Fibroblast of peridontal ligament (primary cell): ENCODE results near the gene WIZ.
"Not testable (repeated sequence)": the region's sequence is repeated elsewhere in the genome, so short reads cannot be mapped to it uniquely, and the experiment has no call there.

Source experiments
- DNase-seq: peaks from one replicate; pipeline ENCODE4 v3.0.0-alpha.2; 2010; ENCODE audit errors: extremely low read depth

Gene WIZ

DNA sequence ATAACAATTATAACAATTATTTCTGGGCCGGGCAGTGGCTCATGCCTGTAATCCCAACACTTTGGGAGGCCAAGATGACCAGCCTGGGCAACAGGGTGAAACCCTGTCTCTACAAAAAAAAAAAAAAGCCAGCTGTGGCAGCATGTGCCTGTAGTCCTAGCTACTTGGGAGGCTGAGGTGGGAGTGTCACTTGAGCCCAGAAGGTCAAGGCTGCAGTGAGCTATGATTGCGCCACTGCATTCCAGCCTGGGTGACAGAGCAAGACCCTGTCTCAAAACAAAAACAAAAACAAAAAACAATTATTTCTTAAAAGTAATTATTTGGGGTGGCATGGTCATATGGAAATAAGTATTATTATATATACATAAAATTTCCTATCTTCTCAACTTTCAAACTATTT is 38.4 kb downstream of the WIZ start:
- not testable (repeated sequence) for DNase-seq

GRCh38 chr19:15404780-15405211 is 45.0 kb downstream of the WIZ start:
- DNase-seq = no peak

DNA sequence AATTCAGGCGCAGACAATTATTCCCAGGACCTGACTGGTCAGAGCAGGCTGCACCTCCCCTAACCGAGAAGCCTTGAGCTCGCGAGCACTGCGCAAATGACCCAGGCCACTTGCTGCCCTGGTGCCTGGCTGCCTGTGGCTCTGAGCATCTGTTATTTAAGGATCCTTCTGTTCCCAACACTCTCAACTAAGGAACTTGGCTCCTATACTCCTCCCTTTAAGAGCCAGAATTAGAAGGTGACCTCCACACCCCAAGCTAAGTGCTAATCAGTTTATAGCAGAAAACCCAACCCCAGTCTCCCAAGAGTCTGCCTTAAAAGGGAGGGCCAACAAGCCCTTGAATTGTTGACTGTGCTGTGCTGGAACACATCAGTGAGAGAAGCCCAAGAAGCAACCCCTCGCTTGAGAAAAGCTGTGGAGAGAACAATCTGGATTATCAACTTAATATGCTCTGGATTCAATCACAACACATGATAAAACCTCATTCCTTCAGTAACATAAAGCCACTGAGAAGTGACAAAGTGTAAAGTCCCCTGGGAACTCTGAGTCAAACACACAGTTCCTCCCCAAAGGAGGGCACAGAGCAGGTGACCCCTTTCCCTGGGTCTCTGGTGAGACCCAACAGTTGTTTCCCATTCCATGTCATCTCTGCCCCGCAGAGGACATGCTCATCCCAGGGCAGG is 45.5 kb downstream of the WIZ start:
- DNase-seq = no peak

GRCh38 chr19:15403151-15403531 is 46.6 kb downstream of the WIZ start:
- DNase-seq = no peak

- DNase-seq = no peak
These were observed 47.2 kb downstream of the WIZ start for GRCh38 chr19:15402411-15403150.

GRCh38 chr19:15401397-15401710 is 48.4 kb downstream of the WIZ start:
- no peak for DNase-seq

GRCh38 chr19:15400521-15401396 is 49.0 kb downstream of the WIZ start:
- no peak for DNase-seq

- DNase-seq = no peak
These were observed 50.1 kb downstream of the WIZ start for GRCh38 chr19:15399635-15400034.

DNA sequence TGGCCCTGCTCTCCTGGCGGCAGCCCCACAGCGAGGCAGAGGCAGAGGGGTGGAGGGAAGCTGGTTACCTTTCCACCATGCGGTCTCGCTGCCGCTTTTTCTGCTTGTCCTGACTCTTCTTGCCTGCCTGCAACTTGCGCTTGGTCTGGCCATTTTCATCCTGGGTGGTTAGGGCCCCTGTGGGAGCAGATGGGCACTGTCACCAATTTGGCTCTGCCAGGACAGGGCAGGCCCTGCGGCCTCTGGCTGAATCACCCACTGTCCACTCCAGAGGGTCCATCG is 50.6 kb downstream of the WIZ start:
- no peak for DNase-seq

GRCh38 chr19:15398501-15399233 is 51.1 kb downstream of the WIZ start:
- DNase-seq = no peak

GRCh38 chr19:15397782-15398181 is 52.0 kb downstream of the WIZ start:
- no peak for DNase-seq

DNA sequence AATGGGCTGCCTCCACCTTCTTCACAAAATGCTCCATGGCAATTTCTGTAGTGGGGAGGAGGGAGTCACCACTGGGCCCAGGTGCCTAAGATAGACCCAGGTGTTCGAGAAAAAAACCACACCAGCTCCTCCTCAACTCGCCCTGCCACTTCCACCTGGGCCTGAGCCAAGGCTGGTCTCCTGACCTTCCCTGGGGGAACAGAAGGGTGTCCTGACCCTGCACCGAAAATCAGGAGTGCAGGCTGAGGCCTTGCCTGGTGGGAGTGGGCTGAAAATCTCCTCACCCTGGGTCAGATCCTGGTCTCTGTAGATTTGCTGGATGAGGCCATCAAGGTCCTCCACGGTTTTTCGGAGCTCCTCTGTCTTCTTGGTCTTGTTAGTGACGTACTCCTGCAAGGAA is 52.5 kb downstream of the WIZ start:
- no peak for DNase-seq

DNA sequence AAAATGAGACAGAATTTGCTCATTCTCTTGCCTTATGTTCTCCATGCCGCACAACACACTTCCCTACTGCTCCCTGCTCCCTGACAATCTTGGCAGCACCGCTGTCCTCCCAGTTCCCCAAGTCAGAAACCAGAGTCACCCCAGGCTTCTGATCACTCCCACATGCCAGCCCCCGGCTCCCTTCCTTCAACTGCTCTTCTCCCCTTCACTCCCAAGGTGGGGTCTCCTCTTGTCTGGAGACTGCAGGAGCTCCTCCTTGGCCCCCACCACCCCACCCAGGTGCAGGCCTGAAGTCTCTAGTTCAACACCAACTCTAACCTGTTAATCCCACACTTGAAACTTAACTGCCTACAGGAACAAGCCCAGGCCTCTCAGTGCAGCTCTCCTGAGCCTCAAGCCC is 53.3 kb downstream of the WIZ start:
- no peak for DNase-seq

DNA sequence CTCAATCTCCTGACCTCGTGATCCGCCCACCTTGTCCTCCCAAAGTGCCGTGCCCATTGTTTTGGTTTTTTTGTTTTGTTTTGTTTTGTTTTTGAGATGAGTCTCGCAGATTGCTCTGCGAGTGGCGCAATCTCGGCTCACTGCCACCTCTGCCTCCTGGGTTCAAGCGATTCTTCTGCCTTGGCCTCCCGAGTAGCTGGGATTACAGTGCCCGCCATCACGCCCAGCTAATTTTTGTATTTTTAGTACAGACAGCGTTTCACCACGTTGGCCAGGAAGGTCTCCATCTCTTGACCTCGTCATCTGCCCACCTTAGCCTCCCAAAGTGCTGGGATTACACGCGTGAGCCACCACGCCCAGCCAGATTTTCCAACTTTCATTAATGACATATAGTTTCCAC is 54.5 kb downstream of the WIZ start:
- DNase-seq = not testable (repeated sequence)

- no peak for DNase-seq
These were observed 55.3 kb downstream of the WIZ start for GRCh38 chr19:15394426-15394825.

- peak; percentile 86 for DNase-seq
These were observed 55.8 kb downstream of the WIZ start for GRCh38 chr19:15393963-15394362.

DNA sequence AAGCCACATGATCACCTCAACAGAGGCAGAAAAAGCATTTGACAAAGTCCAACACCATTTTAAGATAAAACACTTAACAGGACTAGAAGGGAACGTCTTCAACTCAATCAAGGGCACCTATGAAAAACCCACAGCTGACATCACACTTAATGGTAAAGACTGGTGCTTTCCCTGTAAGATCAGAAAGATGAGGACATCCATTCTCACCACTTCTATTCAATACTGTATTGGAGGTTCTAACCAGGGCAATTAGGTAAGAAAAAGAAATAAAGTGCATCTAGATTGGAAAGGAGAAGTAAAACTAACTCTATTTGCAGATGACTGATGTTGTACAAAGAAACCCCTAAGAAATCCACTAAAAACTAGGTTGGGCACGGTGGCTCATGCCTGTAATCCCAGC is 58.9 kb downstream of the WIZ start:
- no peak for DNase-seq

DNA sequence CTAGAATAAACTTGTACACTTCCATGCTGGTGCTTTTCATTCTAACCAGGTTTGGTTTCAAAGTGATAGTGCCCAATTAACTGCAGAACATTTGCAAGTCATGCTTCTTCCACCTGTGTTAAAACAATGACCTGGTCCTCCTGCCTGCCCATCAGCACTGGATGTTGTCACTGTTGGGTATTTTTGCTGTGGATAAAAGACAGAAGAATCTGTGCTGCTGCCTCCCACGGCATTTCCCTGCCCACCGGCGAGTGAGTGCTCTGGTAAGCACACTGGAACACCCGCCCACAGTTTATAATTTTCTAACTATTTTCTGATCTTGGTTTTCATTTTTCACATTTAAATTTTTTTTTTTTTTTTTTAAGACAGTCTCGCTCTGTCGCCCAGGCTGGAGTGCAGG is 67.9 kb downstream of the WIZ start:
- DNase-seq = no peak

DNA sequence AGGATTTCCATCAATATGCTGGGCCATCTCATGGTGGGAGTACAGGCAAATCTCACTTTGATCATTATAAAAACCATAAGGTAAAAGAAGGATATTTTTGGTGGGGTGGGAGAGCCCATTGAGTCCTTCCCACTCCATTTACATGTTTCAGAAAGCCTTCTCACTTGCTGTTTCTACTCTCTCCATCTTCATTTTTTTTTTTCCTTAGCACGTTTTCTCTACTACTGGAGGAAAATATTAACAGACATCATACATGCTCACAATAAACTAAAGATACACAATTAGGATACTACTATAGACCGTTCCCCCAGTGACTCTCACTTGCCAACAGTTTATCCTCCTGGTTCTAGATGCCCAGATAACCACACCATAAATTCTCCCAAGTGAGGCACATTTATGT is 68.3 kb downstream of the WIZ start:
- no peak for DNase-seq

DNA sequence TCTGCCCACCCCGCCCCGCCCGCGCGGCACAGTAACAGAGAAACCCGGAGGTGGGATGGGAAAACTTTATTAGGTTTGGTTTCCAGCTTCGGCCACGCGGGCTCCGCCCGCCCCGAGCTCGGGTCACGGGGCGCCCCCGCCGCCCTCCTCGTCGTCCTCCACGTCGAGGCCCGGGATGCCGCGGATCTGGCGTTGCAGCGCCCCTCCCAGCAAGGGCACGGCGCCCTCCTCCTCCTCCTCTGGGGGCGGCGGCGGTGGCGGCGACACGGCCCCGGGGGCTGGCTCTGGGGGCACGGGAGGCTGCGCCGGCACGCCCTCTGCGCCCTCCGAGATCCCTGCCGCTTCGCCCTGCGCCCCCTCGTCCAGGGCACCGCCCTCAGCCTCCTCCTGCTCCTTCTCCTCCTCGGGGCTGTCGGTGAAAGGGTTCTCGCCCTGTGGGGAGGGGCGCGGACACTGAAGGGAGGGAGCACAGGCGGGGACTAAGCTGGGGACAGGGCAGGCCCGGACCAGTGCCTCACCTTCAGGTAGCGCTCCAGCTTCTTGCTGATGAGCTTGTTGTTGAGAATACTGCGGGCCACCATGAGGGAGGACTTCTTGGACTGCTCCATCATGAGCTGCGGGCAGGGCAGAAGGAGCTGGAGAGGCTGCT is 69.6 kb downstream of the WIZ start:
- DNase-seq = peak; percentile 28

DNA sequence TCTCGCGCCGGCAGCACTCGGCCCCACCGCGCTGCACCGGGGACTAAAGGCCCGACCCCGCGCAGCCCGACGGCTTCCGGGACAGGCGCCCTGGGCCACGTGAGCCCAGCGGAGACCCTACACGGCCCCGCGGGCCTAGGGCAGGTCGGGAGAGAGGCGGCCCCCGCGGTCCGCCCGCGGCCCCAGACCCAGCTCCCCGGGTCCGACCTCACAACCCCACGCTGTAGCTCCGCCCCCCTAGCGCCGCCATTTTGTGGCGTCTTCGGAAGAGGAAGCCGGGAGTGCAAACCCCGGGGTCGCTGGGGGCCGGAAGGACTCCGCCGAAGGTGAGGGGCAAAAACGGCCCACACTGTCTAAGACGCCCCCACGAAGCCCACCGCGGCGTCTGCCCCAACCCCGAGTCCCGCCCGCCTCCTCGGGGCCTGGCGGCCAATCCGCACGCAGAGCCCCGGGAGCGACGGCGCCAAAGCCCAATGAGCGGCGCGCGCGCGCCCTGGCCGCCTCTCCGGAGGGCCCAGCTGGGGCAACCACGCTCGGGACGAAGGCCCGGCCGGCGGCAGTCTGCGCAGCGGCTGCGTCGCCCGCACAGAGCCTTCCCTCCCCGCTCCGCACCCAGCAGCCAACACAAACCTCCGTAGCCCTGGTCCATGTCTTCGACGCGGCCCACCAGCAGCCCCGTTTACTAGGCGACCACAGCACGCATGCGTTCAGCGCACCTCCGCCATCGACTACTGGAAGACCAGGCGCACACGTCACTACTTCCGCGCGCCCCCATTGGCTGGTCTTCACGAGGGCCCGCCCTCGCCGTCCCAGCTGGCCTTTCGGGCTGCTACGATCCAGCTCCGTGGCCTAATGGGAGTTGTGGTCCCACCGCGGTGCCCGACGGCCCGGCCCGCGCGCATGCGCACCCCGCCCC is 70.4 kb downstream of the WIZ start, which contains the start of gene AKAP8:
Gene AKAP8, minus strand, starts transcription at position 705 of the 916 bp plus-strand sequence. Its CDS starts 56 bp downstream, at position 649.
- DNase-seq = peak; percentile 97
